ENCODE data around the gene AEBP2. TPM values are rescaled to one million over a fixed set of nuclear protein-coding genes. Genes with fewer than 3 reads are reported as not detected.
A peak's percentile ranks its signal among the peaks of the same experiment; 100 is the strongest.

AEBP2 gene
- total RNA-seq, 1 donor from 2014 or later = 35.2 TPM

- no peaks in the 10 kb centered on the region for H3K27me3 Mint-ChIP-seq (ENCODE audit: low read depth)
- peaks cover 9% of the 10 kb centered on the region for H3K4me1 Mint-ChIP-seq
- H3K27ac Mint-ChIP-seq (ENCODE audit: unreplicated experiment) = no peak overlapping the region
- H3K9me3 Mint-ChIP-seq = peaks cover 3% of the 10 kb centered on the region
- H3K4me3 Mint-ChIP-seq = no peak overlapping the region
- H3K36me3 Mint-ChIP-seq (ENCODE audit: low read depth) = no peaks in the 10 kb centered on the region
- no peak for DNase-seq (ENCODE audit: low read depth, low spot score)
- TF ChIP-seq, protein P1, sequence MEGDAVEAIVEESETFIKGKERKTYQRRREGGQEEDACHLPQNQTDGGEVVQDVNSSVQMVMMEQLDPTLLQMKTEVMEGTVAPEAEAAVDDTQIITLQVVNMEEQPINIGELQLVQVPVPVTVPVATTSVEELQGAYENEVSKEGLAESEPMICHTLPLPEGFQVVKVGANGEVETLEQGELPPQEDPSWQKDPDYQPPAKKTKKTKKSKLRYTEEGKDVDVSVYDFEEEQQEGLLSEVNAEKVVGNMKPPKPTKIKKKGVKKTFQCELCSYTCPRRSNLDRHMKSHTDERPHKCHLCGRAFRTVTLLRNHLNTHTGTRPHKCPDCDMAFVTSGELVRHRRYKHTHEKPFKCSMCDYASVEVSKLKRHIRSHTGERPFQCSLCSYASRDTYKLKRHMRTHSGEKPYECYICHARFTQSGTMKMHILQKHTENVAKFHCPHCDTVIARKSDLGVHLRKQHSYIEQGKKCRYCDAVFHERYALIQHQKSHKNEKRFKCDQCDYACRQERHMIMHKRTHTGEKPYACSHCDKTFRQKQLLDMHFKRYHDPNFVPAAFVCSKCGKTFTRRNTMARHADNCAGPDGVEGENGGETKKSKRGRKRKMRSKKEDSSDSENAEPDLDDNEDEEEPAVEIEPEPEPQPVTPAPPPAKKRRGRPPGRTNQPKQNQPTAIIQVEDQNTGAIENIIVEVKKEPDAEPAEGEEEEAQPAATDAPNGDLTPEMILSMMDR (conservative IDR thresholded peaks at IDR 0.05) = no peak
These were observed 8.3 kb upstream of the AEBP2 start for GRCh38 chr12:19430988-19431387.

DNA sequence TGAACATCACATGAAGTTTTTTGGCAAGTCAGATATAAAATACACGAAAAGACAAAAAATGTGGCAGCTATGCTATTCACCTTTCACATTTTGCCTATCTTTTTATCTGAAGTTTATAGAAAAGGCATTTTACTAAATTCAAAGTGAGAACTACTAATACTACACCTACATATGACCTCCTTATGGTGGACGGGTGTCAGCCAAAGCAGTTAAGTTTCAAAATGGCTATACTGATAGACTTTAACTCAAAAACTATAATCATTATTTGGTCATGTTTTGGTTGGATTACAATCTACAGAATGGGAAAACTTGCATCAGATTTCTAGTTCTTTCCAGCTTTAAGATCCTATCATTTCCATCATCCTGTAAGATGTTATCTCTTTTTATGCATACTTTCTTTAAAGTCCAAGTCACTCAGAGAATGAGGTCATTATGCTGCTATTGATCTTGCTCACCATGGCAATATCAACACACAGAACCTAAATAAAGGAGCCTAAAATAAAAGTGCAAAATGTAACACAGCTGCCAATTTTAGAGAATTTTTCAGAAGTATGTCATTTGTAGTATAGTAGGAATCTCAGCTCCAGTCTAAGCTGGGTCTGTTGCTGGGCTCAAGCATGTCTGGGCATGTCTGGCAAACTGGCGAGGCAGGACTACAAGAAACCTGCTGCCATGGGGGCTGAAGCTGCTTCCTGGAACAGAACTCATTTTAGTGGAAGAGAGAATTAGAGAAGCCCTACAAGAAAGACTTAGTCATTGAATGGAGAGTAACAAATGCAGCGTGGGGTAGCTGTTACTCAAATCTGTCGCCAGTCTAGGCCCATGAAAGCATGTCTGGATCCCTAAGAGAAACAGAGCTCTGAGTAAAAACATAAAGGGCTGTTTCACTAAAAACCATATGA lies 7.6 kb upstream of the AEBP2 start:
- TF ChIP-seq, protein P1 (conservative IDR thresholded peaks at IDR 0.05) = no peak
- no peak overlapping the region for H3K4me3 Mint-ChIP-seq
- no peaks in the 10 kb centered on the region for H3K36me3 Mint-ChIP-seq (ENCODE audit: low read depth)
- no peaks in the 10 kb centered on the region for H3K27me3 Mint-ChIP-seq (ENCODE audit: low read depth)
- DNase-seq (ENCODE audit: low read depth, low spot score) = no peak
- peak overlapping the region; percentile 35 for H3K27ac Mint-ChIP-seq (ENCODE audit: unreplicated experiment)
- H3K4me1 Mint-ChIP-seq = peaks cover 9% of the 10 kb centered on the region
- no peaks in the 10 kb centered on the region for H3K9me3 Mint-ChIP-seq

DNA sequence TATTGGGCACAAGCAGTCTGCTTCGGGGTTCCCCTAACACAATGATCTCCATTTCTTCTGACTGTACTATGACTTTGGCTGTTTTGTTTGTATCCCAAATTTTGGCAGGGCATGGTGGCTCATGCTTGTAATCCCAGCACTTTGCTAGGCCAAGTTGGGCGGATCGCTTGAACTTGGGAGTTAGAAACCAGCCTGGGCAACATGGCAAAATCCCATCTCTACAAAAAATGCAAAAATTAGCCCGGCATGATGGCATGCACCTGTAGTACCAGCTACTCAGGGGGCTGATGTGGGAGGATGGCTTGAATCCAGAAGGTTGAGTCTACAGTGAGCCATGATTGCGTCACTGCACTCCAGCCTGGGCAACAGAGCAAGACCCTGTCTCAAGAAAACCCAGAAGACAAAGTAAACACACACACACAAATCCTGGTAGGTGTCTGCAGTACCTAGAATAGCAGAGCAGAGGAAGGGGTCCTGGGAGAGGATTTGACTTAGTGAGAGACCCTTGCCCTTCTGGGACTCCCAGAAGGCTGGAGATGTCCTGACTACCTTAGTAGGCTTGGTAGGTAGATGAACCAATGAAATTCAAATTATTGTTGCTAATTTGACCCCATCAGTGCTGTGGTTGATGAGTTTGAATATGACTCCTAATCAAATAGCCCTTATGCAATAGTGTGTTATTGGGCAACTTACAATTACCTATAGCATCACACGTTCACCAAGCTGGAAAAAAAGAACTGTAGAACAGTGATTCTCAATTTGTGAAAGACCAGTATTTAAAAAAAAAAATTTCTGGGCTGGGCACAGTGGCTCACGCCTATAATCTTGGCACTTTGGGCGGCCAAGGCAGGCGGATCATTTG lies 6.8 kb upstream of the AEBP2 start:
- Mint-ChIP-seq H3K27ac (ENCODE audit: unreplicated experiment) (peak overlapping the region; percentile 35), H3K4me1 (peaks cover 9% of the 10 kb centered on the region), H3K36me3 (ENCODE audit: low read depth) (no peaks in the 10 kb centered on the region), H3K27me3 (ENCODE audit: low read depth) (no peaks in the 10 kb centered on the region), H3K4me3 (no peak overlapping the region), H3K9me3 (no peaks in the 10 kb centered on the region)
- DNase-seq (ENCODE audit: low read depth, low spot score) = no peak
- TF ChIP-seq, protein P1 (conservative IDR thresholded peaks at IDR 0.05) = no peak

DNA sequence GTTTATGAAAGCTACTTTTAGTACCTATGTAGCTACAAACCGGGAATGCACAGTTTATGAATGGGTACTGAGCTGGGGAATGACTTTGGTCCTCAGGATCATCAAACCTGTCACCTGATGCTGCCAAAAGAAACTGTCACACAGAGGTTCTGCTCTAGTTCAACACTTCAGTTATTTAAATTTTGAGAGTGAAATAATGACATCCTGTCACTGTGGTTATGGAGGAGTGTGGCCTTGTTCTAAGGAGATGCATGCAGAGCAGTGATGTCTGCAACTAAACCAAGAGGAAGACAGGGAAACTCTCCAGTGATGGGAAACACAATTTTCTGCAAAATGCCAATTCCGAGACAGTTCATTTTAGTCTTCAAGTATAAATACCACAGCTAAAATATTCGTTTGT lies 4.8 kb upstream of the AEBP2 start:
- TF ChIP-seq, protein P1 (conservative IDR thresholded peaks at IDR 0.05) = no peak
- DNase-seq (ENCODE audit: low read depth, low spot score) = no peak
- Mint-ChIP-seq H3K4me1 (peaks cover 19% of the 10 kb centered on the region), H3K27ac (ENCODE audit: unreplicated experiment) (no peak overlapping the region), H3K9me3 (peaks cover 4% of the 10 kb centered on the region), H3K27me3 (ENCODE audit: low read depth) (peaks cover 5% of the 10 kb centered on the region), H3K36me3 (ENCODE audit: low read depth) (peaks cover 2% of the 10 kb centered on the region), H3K4me3 (no peak overlapping the region)

DNA sequence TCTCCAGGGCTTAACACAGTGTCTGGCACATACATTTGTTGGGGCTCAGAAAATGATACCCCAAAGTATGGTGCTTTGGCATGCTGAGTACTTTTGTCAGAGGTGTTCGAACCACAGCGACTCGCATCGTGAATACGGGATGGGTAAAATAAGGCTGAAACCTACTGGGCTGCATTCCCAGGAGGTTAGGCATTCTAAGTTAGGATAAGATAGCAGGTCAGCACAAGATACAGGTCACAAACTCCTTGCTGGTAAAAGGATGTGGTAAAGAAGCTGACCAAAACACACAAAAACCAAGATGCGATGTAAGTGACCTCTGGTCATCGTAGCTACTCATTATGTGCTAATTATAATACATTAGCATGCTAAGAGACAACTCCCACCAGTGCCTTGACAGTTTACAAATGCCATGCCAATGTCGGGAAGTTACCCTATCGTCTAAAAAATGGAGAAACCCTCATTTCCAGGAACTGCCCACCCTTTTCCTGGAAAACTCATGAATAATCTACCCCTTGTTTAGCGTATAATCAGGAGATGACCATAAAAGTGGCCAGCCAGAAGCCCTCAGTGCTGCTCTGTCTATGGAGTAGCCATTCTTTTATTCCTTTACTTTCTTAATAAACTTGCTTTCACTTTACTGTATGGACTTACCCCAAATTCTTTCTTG lies 3.3 kb upstream of the AEBP2 start:
- no peak for DNase-seq (ENCODE audit: low read depth, low spot score)
- no peak overlapping the region for H3K4me3 Mint-ChIP-seq
- no peak overlapping the region for H3K27ac Mint-ChIP-seq (ENCODE audit: unreplicated experiment)

More for the DNA sequence above, 3.3 kb upstream of the AEBP2 start:
- H3K9me3 Mint-ChIP-seq = peaks cover 4% of the 10 kb centered on the region
- TF ChIP-seq, protein P1 (conservative IDR thresholded peaks at IDR 0.05) = no peak
- peaks cover 9% of the 10 kb centered on the region for H3K27me3 Mint-ChIP-seq (ENCODE audit: low read depth)
- peaks cover 5% of the 10 kb centered on the region for H3K36me3 Mint-ChIP-seq (ENCODE audit: low read depth)
- peaks cover 23% of the 10 kb centered on the region for H3K4me1 Mint-ChIP-seq
